H1 (cell line): ENCODE results near the gene ATP2B3. TPM values are rescaled to one million over a fixed set of nuclear protein-coding genes. Genes with fewer than 3 reads are reported as not detected.

Experiments
- CTCF ChIA-PET: fragments of 300-600 bp; sonication (Branson Sonifier 250); formaldehyde crosslinking; loops from one replicate; lab custom pipeline; 2021; ENCODE audit not compliant: partially characterized antibody; lab: Charles Lee
- POLR2A ChIA-PET: fragments of 300-600 bp; sonication (Branson Sonifier 250); formaldehyde crosslinking; loops from one replicate; lab custom pipeline; 2021; ENCODE audit warnings: inconsistent platforms; ENCODE audit not compliant: partially characterized antibody; lab: Charles Lee
- DNase-seq, 2 experiments: peaks; one replicate each; pipeline versions ENCODE4 v3.0.0 to v3.0.0-alpha.2; 2010 to 2022; ENCODE audit warnings: low spot score in 2 of 2, low read depth in 1 of 2, mixed read lengths in 1 of 2
- FAIRE-seq: peaks from 2 replicates; lab custom pipeline; 2011; peaks lifted over from hg19 to GRCh38; lab: Jason Lieb, UNC
- H2AFZ ChIP-seq: 2 replicates; pipeline ENCODE4 v1.8.1; 2012; ENCODE audit warnings: low read length, inconsistent platforms
- H2AK5ac ChIP-seq: 2 replicates; pipeline ENCODE4 v1.6.1; 2013; ENCODE audit warnings: low read depth, low read length
- H2BK120ac ChIP-seq: replicated peaks from 2 replicates; pipeline ENCODE3; 2013; ENCODE audit warnings: low read depth, low read length, inconsistent platforms
- H2BK12ac ChIP-seq: 2 replicates; pipeline ENCODE4 v1.6.1; 2013; ENCODE audit warnings: low read depth, low read length
- H2BK15ac ChIP-seq: 2 replicates; pipeline ENCODE4 v1.6.1; 2013; ENCODE audit warnings: low read length
- H2BK20ac ChIP-seq: 2 replicates; pipeline ENCODE4 v1.6.1; 2013; ENCODE audit warnings: low read length
- H2BK5ac ChIP-seq: 2 replicates; pipeline ENCODE4 v1.6.1; 2013; ENCODE audit warnings: low read depth, low read length
- H3K14ac ChIP-seq: 2 replicates; pipeline ENCODE4 v1.6.1; 2013; ENCODE audit warnings: inconsistent platforms; ENCODE audit not compliant: insufficient read length
- H3K18ac ChIP-seq: 2 replicates; pipeline ENCODE4 v1.6.1; 2013; ENCODE audit warnings: low read length; ENCODE audit errors: extremely low read depth
- H3K23ac ChIP-seq: 2 replicates; pipeline ENCODE4 v1.6.1; 2013; ENCODE audit warnings: inconsistent platforms; ENCODE audit not compliant: insufficient read length
- H3K23me2 ChIP-seq: 2 replicates; pipeline ENCODE4 v1.6.1; 2013; ENCODE audit warnings: low read depth, low read length
- H3K27ac ChIP-seq: 2 replicates; pipeline ENCODE4 v1.6.1; 2011; ENCODE audit warnings: low read depth, low read length, inconsistent platforms
- H3K27me3 ChIP-seq, 4 experiments: replicated peaks in 1 of 4; 1 replicate in 1 of 4; 2 replicates in 3 of 4; pipeline versions ENCODE4 v1.6.1 to v1.8.1; 2011 to 2013; ENCODE audit warnings: low read length in 3 of 4, mild to moderate bottlenecking in 3 of 4, inconsistent platforms in 2 of 4, mixed read lengths in 2 of 4, moderate library complexity in 1 of 4; ENCODE audit not compliant: control insufficient read depth in 3 of 4, insufficient read depth in 3 of 4; ENCODE audit errors: extremely low read depth in 1 of 4
- H3K36me3 ChIP-seq, 4 experiments: 2 replicates each; pipeline versions ENCODE4 v1.6.1 to v1.8.1; 2011 to 2013; ENCODE audit warnings: mild to moderate bottlenecking in 4 of 4, low read length in 3 of 4, moderate library complexity in 2 of 4, control low read depth in 1 of 4, inconsistent platforms in 1 of 4; ENCODE audit not compliant: insufficient read depth in 4 of 4, control insufficient read depth in 2 of 4
- H3K4ac ChIP-seq: replicated peaks from 2 replicates; pipeline ENCODE3; 2013; ENCODE audit warnings: low read length, low read depth, mixed read lengths, inconsistent platforms; ENCODE audit not compliant: insufficient read length
- H3K4me1 ChIP-seq, 4 experiments: replicated peaks in 1 of 4; 1 replicate in 1 of 4; 2 replicates in 3 of 4; pipeline versions ENCODE4 v1.6.1 to v1.8.1; 2011 to 2013; ENCODE audit warnings: low read length in 3 of 4, inconsistent platforms in 2 of 4, mixed read lengths in 1 of 4; ENCODE audit not compliant: insufficient read depth in 4 of 4, control insufficient read depth in 3 of 4
- H3K4me2 ChIP-seq, 2 experiments: 2 replicates each; pipeline versions ENCODE4 v1.6.1 to v1.8.1; 2011 to 2013; ENCODE audit warnings: low read depth in 2 of 2, low read length in 2 of 2, control low read depth in 1 of 2, inconsistent platforms in 1 of 2, mild to moderate bottlenecking in 1 of 2; ENCODE audit not compliant: insufficient read depth in 1 of 2
- H3K4me3 ChIP-seq, 4 experiments: fragments of 200-600, 300-600 bp in 1 of 4; sonication (generic), shearing (Covaris generic), sonication (Bioruptor Twin) in 1 of 4; 2 replicates each; pipeline versions ENCODE4 v1.5.1 to v1.8.1; 2011 to 2016; ENCODE audit warnings: low read length in 4 of 4, low read depth in 3 of 4, control low read depth in 2 of 4, inconsistent platforms in 2 of 4, mild to moderate bottlenecking in 2 of 4, mixed read lengths in 1 of 4, moderate library complexity in 1 of 4; ENCODE audit not compliant: insufficient read depth in 2 of 4; ENCODE audit errors: extremely low read depth in 1 of 4
- H3K56ac ChIP-seq: replicated peaks from 2 replicates; pipeline ENCODE3; 2013; ENCODE audit warnings: low read depth, mild to moderate bottlenecking, mixed read lengths, low read length, inconsistent platforms; ENCODE audit not compliant: insufficient read length
- H3K79me1 ChIP-seq: 2 replicates; pipeline ENCODE4 v1.6.1; 2013; ENCODE audit warnings: low read depth, low read length, control low read depth
- H3K79me2 ChIP-seq, 2 experiments: 2 replicates each; pipeline versions ENCODE4 v1.6.1 to v1.8.1; 2012 to 2013; ENCODE audit warnings: low read length in 2 of 2, mild to moderate bottlenecking in 2 of 2, inconsistent platforms in 1 of 2; ENCODE audit not compliant: insufficient read depth in 2 of 2, control insufficient read depth in 1 of 2
- H3K9ac ChIP-seq, 4 experiments: replicated peaks in 1 of 4; 1 replicate in 1 of 4; 2 replicates in 3 of 4; pipeline versions ENCODE4 v1.6.1 to v1.8.1; 2011 to 2013; ENCODE audit warnings: low read depth in 3 of 4, low read length in 3 of 4, control low read depth in 2 of 4, mild to moderate bottlenecking in 2 of 4, moderate library complexity in 2 of 4, inconsistent platforms in 1 of 4; ENCODE audit errors: extremely low read depth in 1 of 4
- H3K9me3 ChIP-seq, 2 experiments: 2 replicates each; pipeline versions ENCODE4 v1.6.1 to v1.8.1; 2012 to 2013; ENCODE audit warnings: mild to moderate bottlenecking in 2 of 2, moderate library complexity in 2 of 2, control low read depth in 1 of 2, inconsistent platforms in 1 of 2, low read depth in 1 of 2, low read length in 1 of 2, mixed read lengths in 1 of 2; ENCODE audit not compliant: insufficient read depth in 2 of 2
- H4K20me1 ChIP-seq, 2 experiments: replicated peaks in 1 of 2; 2 replicates each; pipeline versions ENCODE3 to v1.8.1; 2011 to 2013; ENCODE audit warnings: inconsistent platforms in 2 of 2, low read length in 2 of 2, mild to moderate bottlenecking in 1 of 2; ENCODE audit not compliant: insufficient read depth in 2 of 2, control insufficient read depth in 1 of 2
- H4K5ac ChIP-seq: 2 replicates; pipeline ENCODE4 v1.6.1; 2013; ENCODE audit warnings: low read length, low read depth, mixed read lengths, inconsistent platforms; ENCODE audit not compliant: insufficient read length
- H4K8ac ChIP-seq: 2 replicates; pipeline ENCODE4 v1.8.0; 2013; ENCODE audit warnings: mild to moderate bottlenecking, moderate library complexity, low read length, inconsistent platforms; ENCODE audit not compliant: insufficient read depth; ENCODE audit errors: extremely low read depth
- H4K91ac ChIP-seq: replicated peaks from 2 replicates; pipeline ENCODE3; 2013; ENCODE audit warnings: low read length, mixed read lengths, inconsistent platforms; ENCODE audit not compliant: insufficient read length
- SUZ12 ChIP-seq: fragments of 200-600 bp; sonication (generic); IDR thresholded peaks from 2 replicates; pipeline ENCODE4 v1.6.1; 2012; ENCODE audit warnings: mild to moderate bottlenecking, inconsistent platforms, low read length, moderate library complexity, mixed read lengths
- TAF7 ChIP-seq: optimal IDR thresholded peaks from 2 replicates; pipeline ENCODE3; 2011; ENCODE audit warnings: low read depth, mild to moderate bottlenecking, inconsistent platforms, low read length, moderate library complexity, borderline replicate concordance
- WGBS, 2 experiments: shearing (Covaris generic) in 1 of 2; methylation state at CpG; one replicate each; pipeline versions ENCODE4 v1.1.6 to v1.1.7; 2013 to 2015; ENCODE audit warnings: low lambda C conversion rate in 2 of 2, mixed read lengths in 2 of 2, inconsistent platforms in 1 of 2, low coverage in 1 of 2, missing lambda C conversion rate in 1 of 2; ENCODE audit not compliant: insufficient replicate concordance in 2 of 2, insufficient coverage in 1 of 2, insufficient read length in 1 of 2; ENCODE audit errors: extremely low coverage in 1 of 2, missing lambda C conversion rate in 1 of 2; 5-methylcytosine and 5-hydroxymethylcytosine counted together
- polyA plus RNA-seq, 7 experiments: library from polyadenylated mRNA; depleted of rRNA in 3 of 7; stranded (reverse) in 5 of 7; unstranded in 2 of 7; fragments of >200 nt in 5 of 7; fragments of 200-250 nt in 2 of 7; gene quantifications; 1 replicate in 5 of 7; 2 replicates in 1 of 7; 4 replicates in 1 of 7; pipeline versions ENCODE4 v1.2.1 to v1.2.3, GENCODE V29; 2011 to 2013; ENCODE audit warnings: missing spikeins in 2 of 7, mixed read lengths in 2 of 7
- total RNA-seq: library from RNA; stranded (reverse); fragmentation: NEBNext Ultra II Directional; extraction: Animal tissue kit (Norgen Biotek cat#: 25700); gene quantifications from 2 replicates; pipeline ENCODE4 v1.2.1, GENCODE V29; 2021

The ATP2B3 gene
- total and polyA plus RNA-seq, 2 of the 8 experiments (the other 6 are each of a cell fraction or from before 2014, with no cell fraction given) = 0.14 to 0.19 TPM

DNA sequence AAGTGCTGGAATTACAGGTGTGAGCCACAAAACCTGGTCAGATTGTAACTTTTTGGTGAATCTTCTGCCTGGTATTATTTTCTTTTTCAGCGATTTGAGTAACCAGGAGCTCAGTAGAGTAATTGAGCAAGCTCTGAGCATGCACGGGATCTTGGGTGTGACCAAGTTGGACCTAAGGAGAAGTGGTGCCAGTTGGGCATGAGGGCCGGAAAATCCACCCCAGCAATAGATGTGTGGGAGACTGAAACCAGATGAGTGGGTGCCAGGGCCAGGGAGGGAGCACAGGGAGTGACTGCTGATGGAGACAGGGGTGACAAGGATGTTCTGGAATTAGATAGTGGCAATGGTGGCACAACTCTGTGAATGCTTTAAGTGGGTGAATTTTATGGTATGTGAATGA, 85.2 kb downstream of the ATP2B3 start:
- no peaks in the 10 kb centered on the region for H3K9me3 ChIP-seq
- peaks cover 0 to 4% (median 0%) of the 10 kb centered on the region in 4 experiments; a peak in 1 of 7 replicates for H3K4me1 ChIP-seq
- no peak overlapping the region for H3K9ac ChIP-seq
- peaks cover 0 to 4% of the 10 kb centered on the region in 2 experiments; a peak in 1 of 4 replicates for H3K79me2 ChIP-seq
- H3K23ac ChIP-seq = no peak overlapping the region
- no peak overlapping the region for H2BK15ac ChIP-seq
- H4K20me1 ChIP-seq = no peaks in the 10 kb centered on the region
- no peak overlapping the region for H4K5ac ChIP-seq
- ChIA-PET CTCF (interaction anchor here (0.7 to 4.5 kb wide), 6 partner anchors 8 to 132 kb away, joined by 3 to 22 read pairs (median 3); partner anchors contain the start of gene HAUS7), POLR2A (no interaction called here)
- H3K56ac ChIP-seq = no peak overlapping the region
- no peaks in the 10 kb centered on the region for H3K79me1 ChIP-seq
- no peak overlapping the region for H3K4me3 ChIP-seq
- FAIRE-seq (no peak), DNase-seq (no peak)
- H2BK5ac ChIP-seq = no peak overlapping the region
- no peak overlapping the region for H4K8ac ChIP-seq
- no peak overlapping the region for H3K4ac ChIP-seq
- H2BK12ac ChIP-seq = no peak overlapping the region
- H4K91ac ChIP-seq = no peak overlapping the region
- no peak overlapping the region for H2AFZ ChIP-seq
- no peaks in the 10 kb centered on the region for H3K36me3 ChIP-seq
- H3K18ac ChIP-seq = no peak overlapping the region
- no peak overlapping the region for H2AK5ac ChIP-seq
- no peak overlapping the region for H2BK20ac ChIP-seq
- H3K27me3 ChIP-seq = peaks cover 0 to 8% (median 0%) of the 10 kb centered on the region in 4 experiments; a peak in 3 of 7 replicates
- H2BK120ac ChIP-seq = no peak overlapping the region
- no peak overlapping the region for H3K4me2 ChIP-seq
- 74% methylated on average over 3 of the region's 3 CpGs; no CpG with 5 or more reads in 1 of the 2 experiments for WGBS, 2 experiments
- H3K14ac ChIP-seq = no peak overlapping the region
- no peak overlapping the region for H3K27ac ChIP-seq
- H3K23me2 ChIP-seq = peaks cover 3% of the 10 kb centered on the region; the same call in 1 of the 2 replicates
- TF ChIP-seq SUZ12 (no peak), TAF7 (no peak)
